PC-9 (cell line): ENCODE results near the gene TAPBPL. TPM values are rescaled to one million over a fixed set of nuclear protein-coding genes. Genes with fewer than 3 reads are reported as not detected.

Experiments used
- BruUV-seq: library from RNA; stranded (reverse); fragments of 400-500 nt; replicated peaks from 2 replicates; lab custom pipeline; 2021; lab: Mats Ljungman, UMichigan
- CTCF ChIA-PET: fragments of 300-600 bp; sonication (Branson Sonifier 250); formaldehyde crosslinking; loops from one replicate; lab custom pipeline; 2022; ENCODE audit warnings: antibody characterized with exemption; lab: Charles Lee
- POLR2A ChIA-PET: fragments of 300-600 bp; sonication (Branson Sonifier 250); formaldehyde crosslinking; loops from one replicate; lab custom pipeline; 2022; ENCODE audit warnings: antibody characterized with exemption; ENCODE audit not compliant: unreplicated experiment; lab: Charles Lee
- DNase-seq, 2 experiments: peaks; one replicate each; pipeline versions ENCODE4 v3.0.0 to v3.0.0-alpha.2; 2015 to 2022; ENCODE audit warnings: mixed read lengths in 1 of 2
- H2AFZ ChIP-seq: fragments of 200-600 bp; sonication (generic); 2 replicates; pipeline ENCODE4 v1.8.1; 2017; ENCODE audit warnings: antibody characterized with exemption
- H3F3A ChIP-seq: fragments of 200-600 bp; sonication (generic); 2 replicates; pipeline ENCODE4 v1.8.1; 2017; ENCODE audit warnings: antibody characterized with exemption, mild to moderate bottlenecking, low read depth; ENCODE audit not compliant: insufficient read depth
- H3K27ac ChIP-seq: fragments of 200-600 bp; sonication (generic); 2 replicates; pipeline ENCODE4 v1.6.1; 2016; ENCODE audit warnings: mixed run types
- H3K27me3 ChIP-seq: fragments of 200-600 bp; sonication (generic); 2 replicates; pipeline ENCODE4 v1.6.1; 2016; ENCODE audit warnings: low read depth, mixed run types; ENCODE audit not compliant: insufficient read depth
- H3K36me3 ChIP-seq: fragments of 200-600 bp; sonication (generic); 2 replicates; pipeline ENCODE4 v1.6.1; 2016; ENCODE audit warnings: low read depth, mixed run types
- H3K4me1 ChIP-seq: fragments of 200-600 bp; sonication (generic); replicated peaks from 2 replicates; pipeline ENCODE4 v1.6.1; 2016; ENCODE audit warnings: mixed run types; ENCODE audit not compliant: insufficient read depth
- H3K4me2 ChIP-seq: fragments of 200-600 bp; sonication (generic); 2 replicates; pipeline ENCODE4 v1.6.1; 2017; ENCODE audit warnings: mixed run types
- H3K4me3 ChIP-seq: fragments of 200-600 bp; sonication (generic); 2 replicates; pipeline ENCODE4 v1.6.1; 2016; ENCODE audit warnings: mixed run types
- H3K79me2 ChIP-seq: fragments of 200-600 bp; sonication (generic); 2 replicates; pipeline ENCODE4 v1.6.1; 2017; ENCODE audit warnings: low read depth, mixed run types
- H3K9me2 ChIP-seq: fragments of 200-600 bp; sonication (generic); 2 replicates; pipeline ENCODE4 v1.8.1; 2017; ENCODE audit warnings: mild to moderate bottlenecking; ENCODE audit not compliant: insufficient read depth
- H3K9me3 ChIP-seq: fragments of 200-600 bp; sonication (generic); 2 replicates; pipeline ENCODE4 v1.8.1; 2016; ENCODE audit warnings: low read depth; ENCODE audit not compliant: insufficient read depth
- H4K20me1 ChIP-seq: fragments of 200-600 bp; sonication (generic); 2 replicates; pipeline ENCODE4 v1.8.1; 2017; ENCODE audit not compliant: insufficient read depth
- EZH2 ChIP-seq: fragments of 200-600 bp; sonication (generic); IDR thresholded peaks from 2 replicates; pipeline ENCODE4 v1.8.0; 2017; ENCODE audit warnings: antibody characterized with exemption, low read depth
- intact Hi-C: fragments of 100-400 bp; cut with micrococcal nuclease; formaldehyde crosslinking; loops from one replicate; pipeline ENCODE4 v1.10.0; 2022; ENCODE audit not compliant: unreplicated experiment
- total RNA-seq: library from RNA; stranded (reverse); gene quantifications from 2 replicates; pipeline ENCODE4 v1.2.3, GENCODE V29; 2021
- TF ChIP-seq, protein P1 (sequence below): fragments of 200-600 bp; sonication (generic); conservative IDR thresholded peaks from 2 replicates; pipeline ENCODE4 v1.6.1; 2017; ENCODE audit warnings: mixed run types, antibody characterized with exemption, mild to moderate bottlenecking, moderate library complexity

TAPBPL gene
- total RNA-seq, 1 experiment from 2014 or later = 26.0 TPM

DNA sequence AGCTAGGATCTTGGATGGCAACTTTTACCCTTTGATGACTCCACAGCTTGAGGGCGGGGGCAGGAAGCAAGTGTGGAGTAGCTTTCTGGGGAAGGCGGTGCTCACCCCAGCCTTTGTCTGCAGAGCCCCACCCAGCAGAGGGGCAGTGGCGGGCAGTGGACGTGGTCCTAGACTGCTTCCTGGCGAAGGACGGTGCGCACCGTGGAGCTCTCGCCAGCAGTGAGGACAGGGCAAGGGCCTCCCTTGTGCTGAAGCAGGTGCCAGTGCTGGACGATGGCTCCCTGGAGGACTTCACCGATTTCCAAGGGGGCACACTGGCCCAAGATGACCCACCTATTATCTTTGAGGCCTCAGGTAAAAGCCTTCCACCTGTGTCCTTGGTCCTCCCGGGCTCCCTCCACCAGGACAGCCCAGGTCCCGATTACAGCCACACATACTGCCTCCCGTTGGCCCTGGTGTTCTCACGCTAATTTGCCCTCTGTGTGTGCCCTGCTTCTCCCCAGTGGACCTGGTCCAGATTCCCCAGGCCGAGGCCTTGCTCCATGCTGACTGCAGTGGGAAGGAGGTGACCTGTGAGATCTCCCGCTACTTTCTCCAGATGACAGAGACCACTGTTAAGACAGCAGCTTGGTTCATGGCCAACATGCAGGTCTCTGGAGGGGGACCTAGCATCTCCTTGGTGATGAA, 1.2 kb downstream of the TAPBPL start:
- Histone ChIP-seq H3K4me3 (no peak overlapping the region), H3K9me3 (no peaks in the 10 kb centered on the region), H3F3A (no peaks in the 10 kb centered on the region; the same call in 1 of the 2 replicates), H2AFZ (no peak overlapping the region), H3K36me3 (no peaks in the 10 kb centered on the region), H3K9me2 (no peaks in the 10 kb centered on the region), H3K79me2 (no peaks in the 10 kb centered on the region), H3K4me2 (peak overlapping the region; percentile 98), H3K27ac (no peak overlapping the region), H4K20me1 (no peaks in the 10 kb centered on the region), H3K4me1 (peaks cover 13% of the 10 kb centered on the region), H3K27me3 (no peaks in the 10 kb centered on the region)
- ChIA-PET POLR2A (interaction anchor here (0.6 kb wide), 2 partner anchors 125 to 183 kb away, joined by 3 to 18 read pairs; no protein-coding TSS in a partner anchor), CTCF (interaction anchor here (0.6 to 1.0 kb wide), 2 partner anchors 12 to 161 kb away, joined by 3 to 18 read pairs; no protein-coding TSS in a partner anchor)
- intact Hi-C loops = loop anchor here (2.0 kb wide), 1 partner anchor 116 kb away; no protein-coding TSS in a partner anchor
- peak in 1 of 2 experiments; percentile 57 for DNase-seq
- no TSS peak for BruUV-seq
- no peak for TF ChIP-seq EZH2
- TF ChIP-seq, protein P1, sequence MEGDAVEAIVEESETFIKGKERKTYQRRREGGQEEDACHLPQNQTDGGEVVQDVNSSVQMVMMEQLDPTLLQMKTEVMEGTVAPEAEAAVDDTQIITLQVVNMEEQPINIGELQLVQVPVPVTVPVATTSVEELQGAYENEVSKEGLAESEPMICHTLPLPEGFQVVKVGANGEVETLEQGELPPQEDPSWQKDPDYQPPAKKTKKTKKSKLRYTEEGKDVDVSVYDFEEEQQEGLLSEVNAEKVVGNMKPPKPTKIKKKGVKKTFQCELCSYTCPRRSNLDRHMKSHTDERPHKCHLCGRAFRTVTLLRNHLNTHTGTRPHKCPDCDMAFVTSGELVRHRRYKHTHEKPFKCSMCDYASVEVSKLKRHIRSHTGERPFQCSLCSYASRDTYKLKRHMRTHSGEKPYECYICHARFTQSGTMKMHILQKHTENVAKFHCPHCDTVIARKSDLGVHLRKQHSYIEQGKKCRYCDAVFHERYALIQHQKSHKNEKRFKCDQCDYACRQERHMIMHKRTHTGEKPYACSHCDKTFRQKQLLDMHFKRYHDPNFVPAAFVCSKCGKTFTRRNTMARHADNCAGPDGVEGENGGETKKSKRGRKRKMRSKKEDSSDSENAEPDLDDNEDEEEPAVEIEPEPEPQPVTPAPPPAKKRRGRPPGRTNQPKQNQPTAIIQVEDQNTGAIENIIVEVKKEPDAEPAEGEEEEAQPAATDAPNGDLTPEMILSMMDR = no peak

- DNase-seq = no peak
- Histone ChIP-seq H3K9me3 (no peaks in the 10 kb centered on the region), H3F3A (no peaks in the 10 kb centered on the region; the same call in 1 of the 2 replicates), H3K27ac (no peak overlapping the region), H2AFZ (no peak overlapping the region), H3K4me3 (no peak overlapping the region), H3K79me2 (no peaks in the 10 kb centered on the region), H3K9me2 (no peaks in the 10 kb centered on the region), H4K20me1 (no peaks in the 10 kb centered on the region), H3K36me3 (no peaks in the 10 kb centered on the region), H3K27me3 (no peaks in the 10 kb centered on the region), H3K4me1 (peaks cover 5% of the 10 kb centered on the region; the same call in 1 of the 2 replicates), H3K4me2 (no peak overlapping the region)
- POLR2A ChIA-PET = interaction anchor here (0.5 kb wide), 2 partner anchors 77 to 82 kb away, joined by 4 to 5 read pairs; partner anchors contain the start of gene GAPDH
- BruUV-seq = no TSS peak
- TF ChIP-seq, protein P1 = no peak
- TF ChIP-seq EZH2 = no peak
- intact Hi-C loops = no loop called here
- CTCF ChIA-PET = interaction anchor here (0.7 kb wide), 1 partner anchor 1013 kb away, joined by 4 read pairs; no protein-coding TSS in a partner anchor
These were observed 5.5 kb downstream of the TAPBPL start for GRCh38 chr12:6457220-6457945.

DNA sequence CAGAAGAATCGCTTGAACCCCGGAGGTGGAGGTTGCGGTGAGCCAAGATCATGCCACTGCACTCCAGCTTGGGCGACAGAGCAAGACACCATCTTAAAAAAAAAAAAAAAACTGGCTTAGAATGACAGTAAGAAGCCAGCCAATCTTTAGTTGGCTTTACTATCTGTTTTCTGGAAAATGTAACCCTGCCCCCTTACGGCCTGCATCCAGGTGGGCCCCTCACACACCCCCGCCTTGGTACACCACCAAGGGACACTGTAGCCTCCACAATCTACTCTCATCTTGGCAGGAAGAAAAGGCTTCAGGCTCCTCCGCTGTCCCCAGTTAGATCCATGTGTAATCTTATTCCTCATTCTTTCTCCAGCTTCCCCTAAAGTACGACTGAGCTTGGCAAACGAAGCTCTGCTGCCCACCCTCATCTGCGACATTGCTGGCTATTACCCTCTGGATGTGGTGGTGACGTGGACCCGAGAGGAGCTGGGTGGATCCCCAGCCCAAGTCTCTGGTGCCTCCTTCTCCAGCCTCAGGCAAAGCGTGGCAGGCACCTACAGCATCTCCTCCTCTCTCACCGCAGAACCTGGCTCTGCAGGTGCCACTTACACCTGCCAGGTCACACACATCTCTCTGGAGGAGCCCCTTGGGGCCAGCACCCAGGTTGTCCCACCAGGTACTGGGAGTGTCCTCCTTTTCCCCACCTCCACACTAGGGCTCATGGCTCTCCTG, 6.6 kb downstream of the TAPBPL start:
- ChIA-PET POLR2A (interaction anchor here (0.6 kb wide), 1 partner anchor 12 kb away, joined by 3 read pairs; no protein-coding TSS in a partner anchor), CTCF (interaction anchor here (0.7 kb wide), 1 partner anchor 1012 kb away, joined by 4 read pairs; no protein-coding TSS in a partner anchor)
- Histone ChIP-seq H3K27ac (no peak overlapping the region), H3K9me3 (no peaks in the 10 kb centered on the region), H3K27me3 (no peaks in the 10 kb centered on the region), H3K79me2 (no peaks in the 10 kb centered on the region), H2AFZ (no peak overlapping the region), H3K36me3 (no peaks in the 10 kb centered on the region), H3K4me2 (no peak overlapping the region), H3K4me1 (no peaks in the 10 kb centered on the region), H4K20me1 (no peaks in the 10 kb centered on the region), H3F3A (no peaks in the 10 kb centered on the region; the same call in 1 of the 2 replicates), H3K4me3 (no peak overlapping the region), H3K9me2 (no peaks in the 10 kb centered on the region)
- DNase-seq = no peak
- TF ChIP-seq EZH2 = no peak
- TF ChIP-seq, protein P1 = no peak
- intact Hi-C loops = no loop called here
- no TSS peak for BruUV-seq
